ENCODE results near the gene ELK1.
A peak's percentile ranks its signal among the peaks of the same experiment; 100 is the strongest.

DNA sequence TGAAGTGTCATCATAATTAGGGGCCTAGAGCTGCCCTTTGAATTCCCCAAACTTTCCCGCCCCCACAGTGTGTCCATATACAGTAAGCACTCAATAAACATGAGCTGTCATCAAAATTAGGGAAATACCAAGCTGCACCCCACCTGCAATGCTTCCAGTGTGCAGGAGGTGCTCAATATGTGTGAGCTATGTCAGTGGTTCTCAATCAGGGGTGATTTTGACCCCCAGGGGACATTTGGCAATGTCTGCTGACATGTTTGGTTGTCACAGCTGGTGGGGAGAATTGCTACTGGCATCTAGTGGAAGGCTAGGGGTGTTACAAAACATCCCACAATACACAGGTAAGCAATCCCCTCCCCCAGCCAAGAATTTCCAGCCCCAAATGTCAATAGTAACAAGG, 21.4 kb downstream of the ELK1 start:
- TF ChIP-seq, protein P1, sequence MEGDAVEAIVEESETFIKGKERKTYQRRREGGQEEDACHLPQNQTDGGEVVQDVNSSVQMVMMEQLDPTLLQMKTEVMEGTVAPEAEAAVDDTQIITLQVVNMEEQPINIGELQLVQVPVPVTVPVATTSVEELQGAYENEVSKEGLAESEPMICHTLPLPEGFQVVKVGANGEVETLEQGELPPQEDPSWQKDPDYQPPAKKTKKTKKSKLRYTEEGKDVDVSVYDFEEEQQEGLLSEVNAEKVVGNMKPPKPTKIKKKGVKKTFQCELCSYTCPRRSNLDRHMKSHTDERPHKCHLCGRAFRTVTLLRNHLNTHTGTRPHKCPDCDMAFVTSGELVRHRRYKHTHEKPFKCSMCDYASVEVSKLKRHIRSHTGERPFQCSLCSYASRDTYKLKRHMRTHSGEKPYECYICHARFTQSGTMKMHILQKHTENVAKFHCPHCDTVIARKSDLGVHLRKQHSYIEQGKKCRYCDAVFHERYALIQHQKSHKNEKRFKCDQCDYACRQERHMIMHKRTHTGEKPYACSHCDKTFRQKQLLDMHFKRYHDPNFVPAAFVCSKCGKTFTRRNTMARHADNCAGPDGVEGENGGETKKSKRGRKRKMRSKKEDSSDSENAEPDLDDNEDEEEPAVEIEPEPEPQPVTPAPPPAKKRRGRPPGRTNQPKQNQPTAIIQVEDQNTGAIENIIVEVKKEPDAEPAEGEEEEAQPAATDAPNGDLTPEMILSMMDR (conservative IDR thresholded peaks at IDR 0.05; ENCODE audit: low read length): peak; percentile 37
- no peak for TF ChIP-seq EZH2phosphoT487 (IDR thresholded peaks at IDR 0.05; ENCODE audit: borderline replicate concordance)

Measured in Loucy (cell line).